Measurements from ENCODE around the gene GNA12.

Gene GNA12

DNA sequence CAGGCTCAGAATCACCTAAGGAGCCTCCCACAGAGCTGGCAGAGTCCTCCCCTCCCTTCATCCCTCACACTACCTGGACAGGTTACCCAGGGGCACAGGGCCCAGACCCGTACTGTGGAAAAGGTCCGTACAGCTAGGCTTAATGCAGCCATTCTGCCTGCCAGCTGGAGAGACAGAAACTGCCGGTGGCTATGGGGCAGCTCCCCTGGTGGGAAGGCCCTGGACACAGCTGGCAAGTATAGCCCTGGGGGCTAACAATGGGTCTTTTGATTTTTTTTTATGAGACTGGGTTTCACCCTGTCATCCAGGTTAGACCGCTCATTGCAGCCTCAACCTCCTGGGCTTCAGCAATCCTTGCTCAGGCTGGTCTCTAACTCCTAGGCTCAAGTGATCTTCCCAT, 68.3 kb downstream of the GNA12 start:
- H3K27ac ChIP-seq = no peak overlapping the region
- TF ChIP-seq, protein P1, sequence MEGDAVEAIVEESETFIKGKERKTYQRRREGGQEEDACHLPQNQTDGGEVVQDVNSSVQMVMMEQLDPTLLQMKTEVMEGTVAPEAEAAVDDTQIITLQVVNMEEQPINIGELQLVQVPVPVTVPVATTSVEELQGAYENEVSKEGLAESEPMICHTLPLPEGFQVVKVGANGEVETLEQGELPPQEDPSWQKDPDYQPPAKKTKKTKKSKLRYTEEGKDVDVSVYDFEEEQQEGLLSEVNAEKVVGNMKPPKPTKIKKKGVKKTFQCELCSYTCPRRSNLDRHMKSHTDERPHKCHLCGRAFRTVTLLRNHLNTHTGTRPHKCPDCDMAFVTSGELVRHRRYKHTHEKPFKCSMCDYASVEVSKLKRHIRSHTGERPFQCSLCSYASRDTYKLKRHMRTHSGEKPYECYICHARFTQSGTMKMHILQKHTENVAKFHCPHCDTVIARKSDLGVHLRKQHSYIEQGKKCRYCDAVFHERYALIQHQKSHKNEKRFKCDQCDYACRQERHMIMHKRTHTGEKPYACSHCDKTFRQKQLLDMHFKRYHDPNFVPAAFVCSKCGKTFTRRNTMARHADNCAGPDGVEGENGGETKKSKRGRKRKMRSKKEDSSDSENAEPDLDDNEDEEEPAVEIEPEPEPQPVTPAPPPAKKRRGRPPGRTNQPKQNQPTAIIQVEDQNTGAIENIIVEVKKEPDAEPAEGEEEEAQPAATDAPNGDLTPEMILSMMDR (IDR thresholded peaks at IDR 0.05) = no peak
- TF ChIP-seq ZFX (IDR thresholded peaks at IDR 0.05; ENCODE audit: borderline replicate concordance) = no peak

DNA sequence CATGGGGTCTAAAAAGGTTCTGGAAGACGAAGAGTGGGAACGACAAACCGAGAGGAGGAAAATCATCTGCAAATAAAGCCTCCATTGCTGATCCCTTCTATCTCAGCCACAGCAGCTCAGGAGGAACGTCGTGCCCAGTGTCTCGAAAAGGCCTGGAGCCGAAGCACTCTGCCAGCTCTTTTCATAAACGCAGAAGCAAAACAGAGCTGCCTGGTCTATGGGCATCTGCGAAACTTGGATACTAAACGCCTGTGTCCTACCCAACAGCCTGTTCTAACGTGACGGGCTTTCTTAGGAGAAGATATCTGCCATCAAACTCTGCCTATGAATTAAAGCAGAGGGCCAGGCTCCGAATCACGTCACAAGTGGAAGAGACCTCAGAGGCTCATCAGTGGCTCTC, 68.7 kb downstream of the GNA12 start:
- no peak overlapping the region for H3K27ac ChIP-seq

DNA sequence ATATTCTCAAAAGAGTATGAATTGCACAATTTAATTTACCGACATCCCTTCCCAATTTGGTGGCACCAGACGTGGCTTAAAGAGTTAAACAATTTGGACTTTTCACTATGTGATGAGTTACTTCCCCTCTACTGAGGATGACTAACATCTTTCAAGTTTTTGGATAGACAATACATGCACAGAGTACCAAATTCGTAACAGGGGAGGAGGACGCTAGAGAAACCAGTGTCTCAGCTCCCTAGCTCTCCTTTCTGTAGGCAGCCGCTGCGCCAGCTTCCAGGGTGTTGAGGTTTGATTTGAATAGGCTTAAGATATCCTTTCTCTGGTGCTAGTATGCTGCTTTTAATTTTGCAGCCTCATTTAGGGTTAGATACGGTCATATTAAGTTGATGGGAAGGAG, 69.2 kb downstream of the GNA12 start:
- no peak for TF ChIP-seq ZFX (IDR thresholded peaks at IDR 0.05; ENCODE audit: borderline replicate concordance)
- TF ChIP-seq, protein P1 (IDR thresholded peaks at IDR 0.05) = no peak

More for the DNA sequence above, 68.7 kb downstream of the GNA12 start:
- TF ChIP-seq, protein P1 (IDR thresholded peaks at IDR 0.05) = no peak
- no peak for TF ChIP-seq ZFX (IDR thresholded peaks at IDR 0.05; ENCODE audit: borderline replicate concordance)

DNA sequence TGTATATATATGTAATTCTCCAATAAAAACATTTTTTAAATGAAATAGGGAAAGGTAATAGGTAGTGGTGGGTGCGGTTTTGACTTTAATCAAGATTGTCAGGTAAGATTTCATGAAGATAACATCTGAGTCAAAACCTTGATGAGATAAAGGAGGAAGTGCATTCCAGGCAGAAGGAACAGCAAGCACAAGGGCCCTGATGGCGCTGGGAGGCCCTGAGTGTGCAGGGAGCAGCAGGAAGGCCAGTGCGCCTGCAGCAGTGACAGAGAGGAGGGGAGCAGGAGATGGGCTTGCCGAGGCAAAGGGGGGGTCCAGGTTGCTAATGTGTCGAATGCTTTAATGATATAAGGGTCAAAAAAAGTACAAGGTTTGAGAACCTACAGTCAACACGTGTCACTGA, 69.8 kb downstream of the GNA12 start:
- TF ChIP-seq, protein P1 (IDR thresholded peaks at IDR 0.05) = no peak
- no peak for TF ChIP-seq ZFX (IDR thresholded peaks at IDR 0.05; ENCODE audit: borderline replicate concordance)
- H3K27ac ChIP-seq = no peak overlapping the region

More for the DNA sequence above, 69.2 kb downstream of the GNA12 start:
- H3K27ac ChIP-seq = no peak overlapping the region

DNA sequence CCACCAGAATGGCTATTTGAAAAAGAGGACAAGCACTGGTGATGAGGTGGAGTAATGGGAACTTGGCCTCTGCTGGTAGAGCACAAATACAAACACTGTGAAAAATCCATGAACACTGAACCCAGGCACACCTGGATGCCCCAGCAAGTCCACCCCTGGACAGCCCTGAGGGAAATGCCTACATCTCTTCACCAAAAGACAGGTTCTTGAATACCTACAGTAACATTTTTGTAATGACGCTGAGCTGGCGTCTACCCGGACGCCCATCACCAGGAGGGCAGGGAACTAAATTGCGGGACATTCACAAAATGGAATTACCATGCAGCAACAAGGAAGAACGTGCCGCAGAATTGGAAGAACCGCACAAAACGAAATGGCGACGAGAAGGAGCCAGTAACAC, 70.5 kb downstream of the GNA12 start:
- TF ChIP-seq, protein P1 (IDR thresholded peaks at IDR 0.05) = no peak
- no peak overlapping the region for H3K27ac ChIP-seq

DNA sequence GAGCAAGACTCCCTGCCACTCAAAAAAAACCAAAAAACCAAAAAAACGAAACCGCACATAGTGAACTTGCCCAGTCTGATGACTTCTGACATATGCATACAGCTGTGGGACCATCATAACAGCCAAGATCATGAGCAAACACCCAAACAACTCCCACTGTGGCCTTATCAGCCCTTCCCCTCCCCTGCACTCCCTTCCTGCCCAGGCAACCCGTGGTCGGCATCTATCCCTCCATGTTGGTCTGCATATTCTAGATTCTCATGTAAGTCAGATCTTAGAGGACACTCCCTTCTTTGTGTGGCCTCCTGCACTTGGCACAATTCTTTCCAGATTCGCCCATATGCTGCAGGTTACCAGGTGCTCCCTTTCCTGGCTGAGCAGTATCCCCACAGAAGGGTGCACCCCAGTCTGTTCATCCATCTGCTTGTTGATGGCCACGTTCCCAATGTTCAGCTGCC, 72.8 kb downstream of the GNA12 start:
- H3K27ac ChIP-seq = no peak overlapping the region
- no peak for TF ChIP-seq ZFX (IDR thresholded peaks at IDR 0.05; ENCODE audit: borderline replicate concordance)
- TF ChIP-seq, protein P1 (IDR thresholded peaks at IDR 0.05) = no peak

DNA sequence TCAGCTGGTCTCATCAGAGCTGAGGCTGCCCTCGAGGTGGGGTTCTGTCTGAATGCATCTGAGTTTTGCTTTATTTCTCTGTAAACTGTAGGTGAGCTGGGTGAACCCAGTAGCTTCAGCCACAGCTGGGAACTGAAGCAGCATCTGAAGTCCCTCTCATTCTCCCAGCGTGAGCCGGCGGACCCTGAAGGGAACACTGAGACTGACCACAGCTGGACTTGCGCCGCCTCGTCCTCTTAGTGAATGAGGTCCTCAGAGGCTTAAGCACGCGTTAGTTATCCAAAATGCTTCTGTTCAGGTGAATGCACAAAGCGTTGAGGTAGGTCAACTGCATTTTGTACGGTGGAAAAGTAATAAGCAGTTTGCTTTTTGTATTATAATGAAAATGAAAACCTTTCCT, 79.5 kb downstream of the GNA12 start:
- TF ChIP-seq, protein P1 (IDR thresholded peaks at IDR 0.05) = no peak
- no peak for TF ChIP-seq ZFX (IDR thresholded peaks at IDR 0.05; ENCODE audit: borderline replicate concordance)
- no peak overlapping the region for H3K27ac ChIP-seq

All from 22Rv1 (cell line).